22Rv1 (cell line): ENCODE measurements around the gene GPRASP3.

Experiments used
- ZFX ChIP-seq: fragments of 450-650 bp; IDR thresholded peaks from 2 replicates; pipeline ENCODE4 v1.6.1; 2017; ENCODE audit warnings: antibody characterized with exemption, borderline replicate concordance
- TF ChIP-seq, protein P1 (sequence below): fragments of 450-650 bp; IDR thresholded peaks from 2 replicates; pipeline ENCODE4 v1.5.1; 2017; ENCODE audit warnings: mild to moderate bottlenecking

DNA sequence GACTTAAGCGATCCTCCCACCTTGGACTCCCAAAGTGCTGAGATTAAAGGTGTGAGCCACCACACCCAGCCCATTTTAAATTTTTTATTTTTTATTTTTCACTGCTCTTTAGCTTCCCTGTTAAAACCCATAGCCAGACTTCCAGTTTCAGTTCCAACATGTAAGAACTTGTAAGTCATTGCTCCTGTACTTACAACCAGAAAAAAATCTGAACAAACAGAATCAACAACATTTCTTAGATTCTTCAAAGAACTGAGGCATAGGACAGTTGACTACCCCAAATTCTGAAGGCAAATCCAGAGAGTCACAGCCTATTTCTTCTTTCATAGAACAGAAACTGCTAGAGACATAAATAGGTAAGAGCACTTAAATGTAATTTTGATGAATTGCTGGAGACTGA, 8.1 kb downstream of the GPRASP3 start:
- TF ChIP-seq, protein P1, sequence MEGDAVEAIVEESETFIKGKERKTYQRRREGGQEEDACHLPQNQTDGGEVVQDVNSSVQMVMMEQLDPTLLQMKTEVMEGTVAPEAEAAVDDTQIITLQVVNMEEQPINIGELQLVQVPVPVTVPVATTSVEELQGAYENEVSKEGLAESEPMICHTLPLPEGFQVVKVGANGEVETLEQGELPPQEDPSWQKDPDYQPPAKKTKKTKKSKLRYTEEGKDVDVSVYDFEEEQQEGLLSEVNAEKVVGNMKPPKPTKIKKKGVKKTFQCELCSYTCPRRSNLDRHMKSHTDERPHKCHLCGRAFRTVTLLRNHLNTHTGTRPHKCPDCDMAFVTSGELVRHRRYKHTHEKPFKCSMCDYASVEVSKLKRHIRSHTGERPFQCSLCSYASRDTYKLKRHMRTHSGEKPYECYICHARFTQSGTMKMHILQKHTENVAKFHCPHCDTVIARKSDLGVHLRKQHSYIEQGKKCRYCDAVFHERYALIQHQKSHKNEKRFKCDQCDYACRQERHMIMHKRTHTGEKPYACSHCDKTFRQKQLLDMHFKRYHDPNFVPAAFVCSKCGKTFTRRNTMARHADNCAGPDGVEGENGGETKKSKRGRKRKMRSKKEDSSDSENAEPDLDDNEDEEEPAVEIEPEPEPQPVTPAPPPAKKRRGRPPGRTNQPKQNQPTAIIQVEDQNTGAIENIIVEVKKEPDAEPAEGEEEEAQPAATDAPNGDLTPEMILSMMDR, result no peak
- TF ChIP-seq ZFX, result no peak
